GM19324 (cell line): ENCODE data around the gene TDRD10.
"Not testable (repeated sequence)": the region's sequence is repeated elsewhere in the genome, so short reads cannot be mapped to it uniquely, and the experiment has no call there.

Source experiments
- ATAC-seq: cut with Tn5 transposase; IDR thresholded peaks from one replicate; pipeline ENCODE4 v1.9.1; 2021; ENCODE audit warnings: mild to moderate bottlenecking, moderate library complexity; ENCODE audit not compliant: unreplicated experiment, low FRiP score

The TDRD10 gene

GRCh38 chr1:154478639-154479038, 23.4 kb upstream of the TDRD10 start:
- ATAC-seq, result no peak

GRCh38 chr1:154479764-154480421, 22.1 kb upstream of the TDRD10 start:
- no peak for ATAC-seq

GRCh38 chr1:154481053-154481452, 21.0 kb upstream of the TDRD10 start:
- ATAC-seq, result no peak

- no peak for ATAC-seq
These were observed 17.8 kb upstream of the TDRD10 start for GRCh38 chr1:154483941-154484803.

GRCh38 chr1:154485106-154485505, 16.9 kb upstream of the TDRD10 start:
- ATAC-seq, result no peak

- ATAC-seq, result no peak
These were observed 16.0 kb upstream of the TDRD10 start for GRCh38 chr1:154485910-154486496.

GRCh38 chr1:154486756-154487155, 15.3 kb upstream of the TDRD10 start:
- not testable (repeated sequence) for ATAC-seq

- no peak for ATAC-seq
These were observed 13.1 kb upstream of the TDRD10 start for GRCh38 chr1:154488922-154489321.

- ATAC-seq, result no peak
These were observed 12.2 kb upstream of the TDRD10 start for GRCh38 chr1:154489695-154490274.

- ATAC-seq, result no peak
These were observed 11.7 kb upstream of the TDRD10 start for GRCh38 chr1:154490317-154490716.

- no peak for ATAC-seq
These were observed 9.9 kb upstream of the TDRD10 start for GRCh38 chr1:154492115-154492514.

- no peak for ATAC-seq
These were observed 8.7 kb upstream of the TDRD10 start for GRCh38 chr1:154493276-154493675.

GRCh38 chr1:154495496-154496273, 6.3 kb upstream of the TDRD10 start:
- ATAC-seq, result no peak

- ATAC-seq, result no peak
These were observed 5.6 kb upstream of the TDRD10 start for GRCh38 chr1:154496383-154496782.

- no peak for ATAC-seq
These were observed 4.8 kb upstream of the TDRD10 start for GRCh38 chr1:154497026-154497806.

GRCh38 chr1:154499446-154499845, 2.6 kb upstream of the TDRD10 start:
- ATAC-seq, result no peak

GRCh38 chr1:154500533-154500932, 1.5 kb upstream of the TDRD10 start:
- ATAC-seq, result no peak

GRCh38 chr1:154501423-154502065, 475 bp upstream of the TDRD10 start:
- ATAC-seq, result no peak

GRCh38 chr1:154502744-154503115, 711 bp downstream of the TDRD10 start:
- ATAC-seq, result no peak
